HG03135 (cell line): ENCODE data around the gene BEST4.
"Not testable (repeated sequence)": the region's sequence is repeated elsewhere in the genome, so short reads cannot be mapped to it uniquely, and the experiment has no call there.

Source experiments
- ATAC-seq: cut with Tn5 transposase; IDR thresholded peaks from one replicate; pipeline ENCODE4 v1.9.1; 2021; ENCODE audit warnings: mild to moderate bottlenecking, moderate library complexity; ENCODE audit not compliant: unreplicated experiment

The BEST4 gene

DNA sequence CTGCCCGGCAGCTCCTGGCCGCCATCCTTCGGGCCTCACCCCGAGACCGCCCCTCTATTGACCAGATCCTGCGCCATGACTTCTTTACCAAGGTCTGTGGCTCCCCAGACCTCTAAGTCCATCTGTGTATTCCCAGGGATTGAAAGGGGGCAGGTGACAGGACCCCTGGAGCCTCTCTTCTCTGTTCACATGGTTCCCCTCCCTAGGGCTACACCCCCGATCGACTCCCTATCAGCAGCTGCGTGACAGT is 15.0 kb upstream of the BEST4 start:
- ATAC-seq: no peak

DNA sequence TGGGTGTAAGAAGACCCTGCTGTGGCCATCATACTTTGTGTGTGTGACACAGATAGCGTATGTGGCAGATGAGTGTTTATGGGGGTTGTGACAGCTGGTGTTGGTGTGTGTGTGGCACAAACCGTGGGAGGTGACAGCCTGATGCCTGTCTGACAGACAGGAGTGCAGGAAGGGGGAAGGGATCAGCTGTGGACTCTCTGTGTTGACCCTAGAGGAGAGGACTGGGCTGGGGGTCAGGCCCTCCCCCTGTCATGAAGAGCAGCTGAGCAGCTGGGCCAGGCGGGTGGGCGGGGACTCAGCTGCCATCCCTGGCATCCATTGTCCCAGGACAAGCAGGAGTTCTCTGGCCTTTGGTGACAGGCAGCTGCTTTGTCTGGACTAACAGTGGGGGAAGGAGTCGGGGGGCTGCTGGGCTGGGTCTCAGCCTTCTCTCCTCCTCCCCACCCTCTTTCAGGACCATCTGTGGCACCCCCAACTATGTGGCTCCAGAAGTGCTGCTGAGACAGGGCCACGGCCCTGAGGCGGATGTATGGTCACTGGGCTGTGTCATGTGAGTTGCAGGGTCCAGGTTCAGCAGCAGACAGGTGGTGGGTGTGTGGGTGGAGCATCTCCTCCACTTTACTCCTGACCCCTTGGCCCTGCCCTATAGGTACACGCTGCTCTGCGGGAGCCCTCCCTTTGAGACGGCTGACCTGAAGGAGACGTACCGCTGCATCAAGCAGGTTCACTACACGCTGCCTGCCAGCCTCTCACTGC is 14.5 kb upstream of the BEST4 start:
- ATAC-seq: no peak

DNA sequence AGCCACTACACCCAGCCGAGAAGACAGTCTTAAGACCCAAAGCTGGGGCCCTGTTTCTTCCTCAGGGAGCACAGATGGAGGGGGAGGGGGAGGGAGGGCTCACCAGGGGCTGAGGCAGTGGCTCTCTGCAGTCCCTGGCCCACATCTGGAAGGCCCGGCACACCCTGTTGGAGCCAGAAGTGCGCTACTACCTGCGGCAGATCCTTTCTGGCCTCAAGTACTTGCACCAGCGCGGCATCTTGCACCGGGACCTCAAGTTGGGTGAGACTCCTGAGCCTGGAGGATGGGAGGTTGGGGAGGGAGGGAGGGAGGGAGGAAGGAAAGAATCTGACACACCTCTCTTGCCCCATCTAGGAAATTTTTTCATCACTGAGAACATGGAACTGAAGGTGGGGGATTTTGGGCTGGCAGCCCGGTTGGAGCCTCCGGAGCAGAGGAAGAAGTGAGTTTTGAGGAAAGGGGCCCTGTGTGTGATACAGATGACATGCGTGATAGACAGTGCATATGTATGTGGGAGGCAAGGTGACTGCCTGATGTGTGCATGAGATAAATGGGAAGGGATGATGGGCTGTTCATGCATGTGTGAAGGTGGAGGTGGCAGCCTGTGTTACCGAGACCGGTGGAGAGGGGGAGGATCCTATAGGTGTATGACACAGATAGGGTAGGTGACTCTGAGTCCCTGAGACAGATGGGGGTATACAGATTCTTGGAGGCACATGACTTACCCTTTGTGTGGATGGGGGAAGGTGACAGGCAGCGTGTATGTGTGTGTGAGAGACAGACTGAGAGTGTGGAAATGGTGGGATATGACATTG is 13.7 kb upstream of the BEST4 start:
- ATAC-seq: no peak

DNA sequence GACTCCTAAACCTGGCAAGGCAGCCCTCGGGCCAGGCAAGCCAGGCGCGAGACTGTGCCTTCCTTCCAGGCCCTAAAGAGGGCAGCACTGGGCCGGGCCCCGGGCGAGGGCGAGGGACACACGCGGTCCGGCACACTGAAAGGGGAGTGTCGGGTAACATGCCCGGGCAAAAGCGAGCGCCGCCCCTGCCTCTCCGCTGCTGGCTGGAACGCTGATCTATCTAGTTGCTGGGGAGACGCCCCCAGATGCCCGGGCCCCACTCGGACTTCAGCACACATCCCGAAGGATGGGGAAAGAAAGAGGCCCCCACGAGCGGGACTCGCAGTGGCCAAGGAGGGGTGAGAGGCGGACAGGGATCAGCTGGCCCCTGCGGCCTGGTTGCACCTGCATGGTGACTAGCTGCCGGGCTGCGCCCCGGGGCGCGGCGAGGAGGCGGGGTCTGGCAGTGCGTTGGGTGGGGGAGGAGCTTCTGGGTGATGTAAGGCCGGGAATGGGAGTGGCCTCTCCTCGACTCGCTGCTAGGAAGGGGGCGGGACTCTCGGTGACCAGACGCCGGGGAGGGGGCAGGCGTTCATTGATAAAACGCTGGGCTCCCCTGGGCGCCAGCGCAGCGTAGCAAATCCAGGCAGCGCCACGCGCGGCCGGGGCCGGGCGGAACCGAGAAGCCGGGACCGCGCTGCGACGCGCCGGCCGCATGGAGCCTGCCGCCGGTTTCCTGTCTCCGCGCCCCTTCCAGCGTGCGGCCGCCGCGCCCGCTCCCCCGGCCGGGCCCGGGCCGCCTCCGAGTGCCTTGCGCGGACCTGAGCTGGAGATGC is 12.0 kb upstream of the BEST4 start, which contains the start of gene PLK3:
Gene PLK3 (plus strand): TSS at position 608 of the 815 bp plus-strand sequence. CDS start 87 bp downstream, at position 695.
- peak; percentile 78 for ATAC-seq

DNA sequence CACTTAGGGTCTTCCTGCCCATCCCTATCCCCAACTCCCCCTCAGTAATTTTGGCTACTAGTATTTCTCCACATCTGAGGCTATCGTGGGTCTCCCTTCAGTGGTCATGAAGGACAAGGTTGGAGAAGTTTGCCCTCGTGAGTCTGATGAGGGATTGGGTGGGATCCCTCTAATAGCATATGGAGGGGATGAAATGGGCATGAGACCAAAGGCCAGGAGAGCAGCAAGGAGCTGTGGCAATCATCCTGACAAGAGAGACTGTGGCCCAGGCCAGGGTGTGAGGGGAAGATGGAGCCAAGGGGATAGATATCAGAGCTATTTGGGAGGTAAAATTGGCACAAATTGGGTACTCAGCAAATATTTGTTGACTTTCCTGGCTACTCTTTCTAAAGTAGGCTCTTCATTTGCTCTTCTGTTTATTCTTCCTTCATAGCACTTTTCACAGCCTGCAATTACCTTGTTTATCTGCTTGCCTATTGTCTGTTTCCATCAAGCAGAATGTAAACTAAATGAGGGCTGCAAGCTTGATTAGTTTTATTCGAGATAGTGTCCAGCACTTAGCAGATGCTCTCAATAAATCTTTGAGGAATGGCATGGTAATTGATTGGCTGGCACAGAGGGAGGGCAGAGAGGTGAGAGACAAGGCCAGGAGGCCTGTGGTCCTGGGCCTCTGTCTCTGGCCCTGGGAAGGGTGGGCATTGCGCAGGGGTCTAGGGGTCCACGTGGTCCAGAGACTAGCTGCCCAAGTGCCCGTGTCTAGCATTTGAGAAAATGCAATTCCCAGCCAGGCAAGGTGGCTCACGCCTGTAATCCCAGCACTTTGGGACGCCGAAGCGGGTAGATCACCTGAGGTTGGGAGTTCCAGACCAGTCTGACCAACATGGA is 10.8 kb upstream of the BEST4 start:
- ATAC-seq: no peak

DNA sequence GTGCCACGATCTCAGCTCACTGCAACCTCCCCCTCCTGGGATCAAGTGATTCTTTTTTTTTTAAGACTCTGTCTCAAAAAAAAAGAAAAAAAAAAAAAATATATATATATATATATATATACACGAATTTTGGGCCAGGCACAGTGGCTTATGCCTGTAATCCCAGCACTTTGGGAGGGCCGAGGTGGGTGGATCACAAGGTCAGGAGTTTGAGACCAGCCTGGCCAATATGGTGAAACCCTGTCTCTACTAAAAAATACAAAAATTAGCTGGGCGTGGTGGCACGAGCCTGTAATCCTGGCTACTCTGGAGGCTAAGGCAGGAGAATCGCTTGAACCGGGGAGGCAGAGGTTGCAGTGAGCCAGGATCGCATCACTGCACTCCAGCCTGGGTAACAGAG is 9.9 kb upstream of the BEST4 start:
- ATAC-seq: not testable (repeated sequence)

DNA sequence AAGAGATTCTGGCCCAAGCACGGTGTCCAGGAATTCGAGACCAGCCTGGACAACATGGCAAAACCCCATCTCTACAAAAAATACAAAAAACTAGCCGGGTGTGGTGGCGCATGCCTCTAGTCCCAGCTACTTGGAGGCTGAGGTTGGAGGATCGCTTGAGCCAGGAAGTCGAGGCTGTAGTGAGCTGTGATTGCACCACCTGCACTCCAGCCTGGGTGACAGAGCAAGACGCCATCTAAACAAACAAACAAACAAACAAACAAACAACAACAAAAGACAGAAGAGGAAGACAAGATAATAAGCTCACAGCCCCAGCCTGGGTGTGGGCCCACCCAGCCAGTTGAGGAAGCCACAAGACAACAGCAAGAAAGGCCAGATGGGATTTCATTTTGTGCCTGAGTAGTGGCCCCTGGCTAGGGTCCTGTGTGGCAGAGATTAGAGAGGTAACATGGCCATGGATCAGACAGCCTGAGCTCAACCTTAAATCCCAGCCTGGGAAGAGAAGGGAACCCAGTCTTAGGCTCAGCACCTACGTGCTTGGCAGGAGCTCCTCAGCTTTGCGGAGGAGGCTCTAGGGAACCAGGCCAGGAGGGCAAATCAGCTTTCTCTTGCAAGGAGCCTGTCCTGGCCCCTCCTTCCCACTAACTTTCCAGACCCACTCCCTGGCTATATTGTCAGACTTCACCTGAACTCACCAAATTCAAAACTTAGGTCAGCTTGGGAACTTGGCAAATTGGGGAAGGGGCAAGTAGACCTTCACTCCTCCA is 4.9 kb upstream of the BEST4 start:
- ATAC-seq: no peak

DNA sequence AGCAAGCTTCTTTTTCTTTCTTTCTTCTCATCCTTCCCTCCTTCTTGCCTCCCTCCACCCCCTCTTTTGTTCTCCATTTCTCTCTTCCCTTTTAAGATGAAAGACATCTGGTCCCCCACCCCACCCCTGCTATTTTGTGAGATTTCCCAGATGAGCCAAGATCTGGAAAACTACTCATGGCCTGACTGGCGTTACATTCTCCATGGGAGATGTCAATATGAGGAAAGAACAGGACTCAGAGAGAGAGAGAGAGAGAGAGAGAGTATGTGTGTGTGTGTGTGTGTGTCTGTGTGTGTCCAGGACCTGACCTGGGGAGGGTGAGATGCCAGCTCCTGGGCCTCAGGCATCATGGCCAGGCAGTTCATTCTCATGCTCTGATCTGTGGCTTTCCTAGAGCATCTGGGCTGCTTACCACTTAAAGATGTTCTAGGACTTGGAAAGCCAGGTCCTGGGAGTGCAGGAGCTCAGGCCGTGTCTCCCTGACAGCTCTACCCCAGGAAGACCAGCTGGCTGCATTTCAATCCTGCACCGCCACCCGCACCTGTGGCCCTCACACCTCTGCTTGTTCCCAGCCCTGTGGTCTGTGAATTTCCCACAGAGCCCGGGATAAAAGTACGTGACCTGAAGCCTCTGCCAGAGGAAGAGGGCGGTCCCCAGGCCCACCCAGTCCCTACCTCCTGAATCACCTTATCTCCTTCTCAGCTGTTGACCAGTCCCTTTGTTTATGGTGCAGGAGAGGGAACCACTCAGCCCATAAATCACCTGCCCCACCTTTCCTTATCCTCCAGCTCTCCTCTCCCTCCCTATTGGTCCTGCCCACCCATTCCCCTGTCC is 3.2 kb upstream of the BEST4 start:
- no peak for ATAC-seq

DNA sequence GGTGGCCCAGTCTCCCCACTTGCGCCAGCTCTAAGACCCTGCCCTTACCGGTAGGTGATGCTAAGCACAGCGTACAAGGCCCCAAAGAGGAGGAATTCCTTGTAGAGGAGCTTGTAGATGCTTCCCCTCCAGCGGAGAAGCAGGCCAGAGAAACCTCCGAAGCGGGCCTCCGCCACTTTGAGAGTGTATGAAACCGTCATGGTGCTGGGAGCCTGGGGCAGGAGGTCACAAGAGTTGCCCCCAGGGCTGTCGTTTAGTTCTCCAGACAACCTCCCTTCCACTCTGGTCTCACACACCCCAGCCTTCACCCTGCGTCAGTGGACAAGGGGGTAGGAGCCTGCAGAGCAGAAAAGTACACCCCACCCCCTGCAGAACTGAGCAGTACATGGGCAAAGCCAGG is 464 bp downstream of the BEST4 start:
- no peak for ATAC-seq

DNA sequence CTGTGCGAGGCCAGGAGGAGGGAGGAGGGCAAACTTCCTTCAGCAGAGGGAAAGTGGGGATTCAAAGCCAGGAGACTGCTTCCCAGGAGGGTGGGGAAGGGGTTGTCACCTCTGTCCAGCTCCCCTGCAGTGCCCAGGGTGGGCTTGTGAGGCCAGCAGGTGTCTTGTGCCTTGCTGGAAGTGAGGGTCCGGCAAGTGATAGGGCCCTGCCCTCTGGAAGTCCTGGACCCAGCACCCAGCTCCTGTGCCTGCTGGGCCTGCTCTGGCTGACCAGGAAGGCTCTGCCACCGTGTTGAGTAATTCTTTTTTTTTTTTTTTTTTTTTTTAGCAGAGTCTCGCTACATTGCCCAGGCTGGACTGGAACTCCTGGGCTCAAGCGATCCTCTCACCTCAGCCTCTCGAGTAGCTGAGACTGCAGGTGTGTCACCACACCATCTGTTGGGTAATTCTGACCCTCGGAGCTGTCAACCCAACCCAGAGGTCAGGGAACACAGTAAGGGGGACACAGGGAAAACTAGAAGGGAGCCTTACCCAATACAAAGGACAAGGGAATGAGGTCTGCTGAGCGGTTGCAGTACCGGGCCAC is 1.0 kb downstream of the BEST4 start:
- ATAC-seq: no peak

DNA sequence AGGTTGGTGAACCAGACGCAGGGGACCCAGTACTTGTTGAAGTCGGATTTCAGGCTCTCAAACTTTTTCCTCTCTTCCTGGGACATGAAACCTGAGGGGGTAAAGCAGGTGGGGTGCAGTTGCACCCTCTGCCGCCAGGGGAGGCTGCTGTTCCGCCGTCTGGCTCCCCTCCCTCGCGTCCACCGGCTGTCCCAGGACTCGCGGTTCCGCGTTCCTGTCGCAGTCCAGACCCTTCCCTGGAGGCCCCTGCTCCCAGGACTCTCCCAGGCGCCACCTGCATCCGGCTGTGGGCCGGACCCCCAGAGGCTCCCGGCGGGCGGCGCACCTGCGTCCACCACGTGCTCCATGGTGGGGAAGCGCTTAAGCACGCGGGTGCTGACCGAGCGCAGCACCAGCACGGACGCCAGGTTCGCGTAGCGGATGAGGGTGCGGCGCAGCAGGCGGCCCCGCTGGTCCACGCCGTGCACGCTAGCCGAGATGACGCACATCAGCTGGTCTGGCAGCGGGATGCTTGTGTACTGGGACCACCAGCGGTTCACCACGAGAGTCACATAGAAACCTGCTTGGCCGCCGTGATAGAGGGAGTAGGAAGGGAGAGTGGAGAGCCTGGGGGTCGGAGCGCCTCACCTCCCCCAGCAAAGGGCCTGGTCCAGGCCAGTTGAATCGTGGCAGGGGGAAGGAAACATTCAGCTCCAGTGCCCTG is 1.7 kb downstream of the BEST4 start:
- ATAC-seq: no peak

DNA sequence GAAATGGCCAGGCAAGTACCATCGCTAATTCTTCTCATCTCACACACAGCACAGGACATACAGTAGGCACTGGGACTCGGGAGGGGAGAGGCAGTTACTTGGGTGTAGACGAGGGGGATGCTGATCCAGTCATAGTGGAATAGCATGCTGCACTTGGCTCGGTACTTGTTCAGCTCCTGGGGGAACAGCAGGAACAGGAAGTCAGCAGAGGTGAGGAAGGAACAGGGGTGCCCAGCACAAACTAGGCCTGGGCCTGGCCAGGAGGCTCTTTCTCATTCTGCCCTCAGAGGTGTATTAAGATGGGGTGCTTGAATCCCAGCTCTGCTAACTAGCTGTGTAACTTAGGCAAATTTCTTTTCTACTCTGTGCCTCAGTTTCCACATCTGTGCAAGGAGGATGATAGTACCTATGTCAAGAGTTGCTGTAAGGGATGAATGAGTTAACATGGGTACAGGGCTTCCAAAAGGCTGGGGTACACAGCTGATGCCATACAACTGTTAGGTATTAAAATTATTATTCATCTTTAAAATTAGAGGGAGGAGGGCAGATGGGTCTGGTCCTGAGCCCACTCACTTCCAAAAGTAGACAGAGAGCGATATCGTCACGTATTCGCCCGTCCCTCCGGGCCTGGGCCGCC is 2.4 kb downstream of the BEST4 start:
- no peak for ATAC-seq

DNA sequence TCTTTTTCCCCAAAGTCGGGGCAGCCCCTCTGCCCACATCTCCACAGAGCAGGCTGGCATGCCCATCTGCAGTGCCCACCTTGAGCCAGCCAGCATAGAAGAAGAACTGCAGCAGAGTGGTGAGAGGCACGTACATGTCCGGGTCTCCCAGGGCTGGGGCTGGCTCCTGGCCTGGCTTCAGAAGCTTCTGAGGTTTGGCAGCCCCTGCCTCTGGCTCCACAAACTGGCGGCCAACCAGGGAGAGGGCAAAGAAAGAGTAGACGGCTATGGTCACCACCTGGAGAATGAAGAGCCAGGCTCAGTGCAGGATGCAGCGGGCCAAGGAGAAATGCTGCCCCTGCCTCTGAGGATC is 3.0 kb downstream of the BEST4 start:
- no peak for ATAC-seq

DNA sequence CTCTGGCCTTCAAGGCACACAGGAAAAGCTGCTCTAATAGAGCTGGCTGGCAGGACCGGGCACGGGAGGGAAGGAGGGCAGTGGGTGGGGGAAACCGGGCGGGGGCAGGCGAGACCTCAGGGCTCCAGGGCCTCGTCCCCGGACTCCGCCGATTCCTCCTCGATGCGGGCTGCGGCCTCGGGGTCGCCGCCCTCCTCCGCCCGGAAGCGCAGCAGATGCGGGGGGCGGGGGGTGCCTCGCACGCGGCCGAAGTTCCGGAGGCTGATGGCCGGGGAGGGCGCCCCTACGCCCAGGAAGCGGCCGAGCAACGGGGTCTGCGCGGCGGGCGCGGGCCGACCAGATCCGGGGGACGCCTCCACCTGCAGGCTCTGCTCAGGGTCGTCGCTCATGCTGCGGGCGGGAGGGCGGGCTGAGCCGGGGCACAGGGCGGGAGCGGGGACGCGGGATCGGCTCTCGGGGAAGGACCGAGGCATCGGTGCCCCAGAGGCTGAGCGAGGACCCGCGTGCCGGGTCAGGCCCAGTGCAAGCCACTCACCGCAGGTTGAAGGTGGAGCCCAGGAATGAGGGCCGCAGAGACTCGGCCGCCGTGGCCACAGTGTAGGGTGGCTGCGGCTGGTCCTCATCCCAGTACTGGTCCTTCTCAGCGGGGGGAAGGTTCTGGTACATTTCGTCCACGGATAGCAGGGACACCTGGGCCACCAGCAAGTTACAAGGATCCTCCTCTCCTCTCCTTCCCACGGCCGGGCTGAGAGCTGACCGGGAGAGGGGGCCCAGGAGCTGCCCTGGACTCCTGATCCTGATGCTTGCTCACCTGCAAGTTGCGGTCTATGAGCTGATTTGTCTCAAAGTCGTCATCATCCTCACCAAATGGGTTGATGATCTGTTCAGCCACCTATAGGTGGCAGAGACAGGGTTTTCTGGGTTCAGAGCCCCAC is 3.6 kb downstream of the BEST4 start:
- ATAC-seq: peak; percentile 46

DNA sequence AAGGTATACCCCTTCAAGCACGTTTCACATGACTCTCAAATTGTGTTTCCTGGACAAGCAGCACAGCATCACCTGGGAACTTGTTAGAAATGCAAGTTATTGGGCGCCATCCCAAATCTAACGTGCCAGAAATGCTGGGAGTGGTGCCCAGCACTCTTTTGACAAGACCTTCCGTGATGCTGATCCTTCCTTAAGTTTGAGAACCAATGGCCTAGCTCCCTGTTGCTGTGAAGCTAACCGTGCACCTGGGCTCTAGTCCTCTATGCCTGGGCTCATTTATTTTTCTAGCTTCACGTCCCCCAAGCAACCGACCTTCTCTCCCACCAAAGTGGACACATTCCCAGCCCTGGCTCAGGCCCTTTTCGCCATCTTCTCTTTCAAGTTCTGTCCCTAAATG is 4.3 kb downstream of the BEST4 start:
- ATAC-seq: no peak

DNA sequence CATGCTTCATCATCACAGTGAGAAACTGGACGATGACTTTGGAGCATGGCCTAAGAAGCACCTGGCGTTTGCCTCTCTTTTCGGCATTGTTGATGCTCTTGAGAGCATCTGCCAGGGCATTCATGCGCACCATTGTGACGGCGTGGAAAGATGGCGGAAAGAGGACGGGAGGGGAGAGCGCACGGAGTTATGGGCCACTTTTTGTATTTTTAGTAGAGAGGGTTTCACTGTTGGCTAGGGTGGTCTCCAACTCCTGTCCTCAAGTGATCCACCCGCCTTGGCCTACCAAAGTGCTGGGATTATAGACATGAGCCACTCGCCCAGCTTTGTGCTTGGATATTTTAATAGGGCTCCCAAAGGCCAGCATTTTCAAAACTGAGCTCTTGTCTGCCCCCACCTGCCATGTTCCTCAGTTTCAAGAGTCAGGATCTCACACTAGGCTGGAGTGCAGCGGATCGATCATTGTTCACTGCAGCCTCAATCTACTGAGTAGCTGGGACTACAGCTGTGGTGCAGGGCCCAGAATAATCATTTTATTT is 7.3 kb downstream of the BEST4 start:
- no peak for ATAC-seq
